ENCODE measurements around the gene TXNRD2. TPM values are rescaled to one million over a fixed set of nuclear protein-coding genes. Genes with fewer than 3 reads are reported as not detected.

The TXNRD2 gene
- total RNA-seq, 4 donors from 2014 or later, result 19.5 to 34.5 (median 25.6) TPM

DNA sequence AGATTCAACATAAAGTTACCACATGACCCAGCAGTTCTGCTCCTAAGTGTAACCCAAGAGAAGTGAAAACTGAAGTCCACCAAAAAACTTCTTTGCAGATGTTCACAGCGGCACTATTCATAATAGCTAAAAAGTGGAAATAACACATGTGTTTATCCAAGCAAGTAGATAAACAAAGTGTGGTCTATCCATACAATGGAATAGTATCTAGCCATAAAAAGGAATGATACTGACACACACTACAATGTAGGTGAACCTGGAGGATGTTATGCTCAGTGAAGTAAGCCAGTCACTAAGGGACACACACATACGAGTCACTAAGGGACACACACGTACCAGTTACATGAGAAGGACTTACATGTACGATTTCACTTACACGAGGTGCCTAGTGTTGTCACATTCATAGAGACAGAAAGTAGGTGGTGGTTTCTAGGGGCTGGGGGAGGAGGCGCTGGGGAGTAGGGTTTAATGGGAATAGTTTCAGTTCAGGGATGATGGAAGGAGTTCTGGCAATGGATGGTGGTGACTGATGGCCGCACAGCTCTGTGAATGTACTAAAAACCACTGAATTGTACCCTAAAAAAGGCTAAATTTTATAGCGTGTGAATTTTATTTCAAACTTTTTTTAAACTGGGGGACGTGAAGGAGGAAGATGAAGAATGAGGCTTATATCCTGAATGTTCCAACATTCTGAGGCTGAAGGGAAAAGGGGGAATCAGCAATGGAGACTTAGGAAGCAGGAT, 27.2 kb downstream of the TXNRD2 start:
- peaks cover 36 to 37% of the 10 kb centered on the region in 2 donors for H3K36me3 ChIP-seq

DNA sequence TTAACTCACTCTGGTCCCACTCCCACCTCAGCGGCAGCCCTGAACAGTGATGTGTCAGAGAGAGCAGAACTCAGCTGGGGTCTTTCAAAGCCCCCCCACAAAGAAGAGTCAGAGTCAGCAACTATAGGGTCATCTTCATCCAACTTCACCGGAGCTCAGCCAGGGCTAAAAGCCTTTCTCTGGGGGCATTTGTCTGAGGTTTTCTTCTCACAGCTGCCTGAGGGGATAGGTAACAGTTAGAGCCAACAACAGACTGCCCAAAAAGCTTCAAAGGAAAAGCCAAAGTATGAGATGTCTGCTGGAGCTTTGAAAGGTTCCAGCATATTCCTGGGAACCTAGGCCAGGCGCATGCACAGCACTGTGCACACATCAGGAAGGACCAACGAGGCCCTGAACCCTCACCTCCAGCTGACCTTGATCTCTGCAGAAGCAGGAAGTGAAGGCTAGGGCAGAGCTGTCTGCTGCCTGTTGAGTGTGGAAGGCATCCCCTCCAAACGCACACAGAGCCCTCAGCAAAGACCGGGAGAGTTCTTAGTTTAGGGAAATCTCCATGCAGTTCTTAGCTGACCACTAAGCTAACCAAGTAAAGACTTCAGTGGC, 28.2 kb downstream of the TXNRD2 start:
- no peak overlapping the region for H3K4me3 ChIP-seq (replicated peaks in 1 of 3)
- WGBS, 2 donors, result 91 to 93% methylated on average over 4 to 6 of the region's 6 CpGs
- no peaks in the 10 kb centered on the region for H3K9me3 ChIP-seq
- intact Hi-C loops (cut with DNase I), result loop anchor here (5.0 kb wide), 1 partner anchor 44 kb away; no protein-coding TSS in a partner anchor
- H3K27me3 ChIP-seq, result no peaks in the 10 kb centered on the region
- no peak for DNase-seq
- no peak overlapping the region for H3K27ac ChIP-seq
- peaks cover 12 to 15% of the 10 kb centered on the region in 2 donors for H3K4me1 ChIP-seq
- H3K36me3 ChIP-seq, result peaks cover 31 to 37% of the 10 kb centered on the region in 2 donors
- TF ChIP-seq POLR2A (IDR thresholded peaks at IDR 0.05) (no peak), CTCF (IDR thresholded peaks at IDR 0.05) (no peak)

More for the DNA sequence above, 27.2 kb downstream of the TXNRD2 start:
- Histone ChIP-seq H3K27me3 (no peaks in the 10 kb centered on the region), H3K4me1 (peaks cover 12 to 15% of the 10 kb centered on the region in 2 donors), H3K9me3 (no peaks in the 10 kb centered on the region), H3K4me3 (replicated peaks in 1 of 3) (no peak overlapping the region), H3K27ac (no peak overlapping the region)
- TF ChIP-seq POLR2A (IDR thresholded peaks at IDR 0.05), result no peak
- no peak for TF ChIP-seq CTCF (IDR thresholded peaks at IDR 0.05)
- no peak for DNase-seq
- WGBS, 2 donors, result 94 to 97% methylated on average over 9 of the region's 9 CpGs
- intact Hi-C loops (cut with DNase I), result loop anchor here (5.0 kb wide), 1 partner anchor 43 kb away; no protein-coding TSS in a partner anchor

DNA sequence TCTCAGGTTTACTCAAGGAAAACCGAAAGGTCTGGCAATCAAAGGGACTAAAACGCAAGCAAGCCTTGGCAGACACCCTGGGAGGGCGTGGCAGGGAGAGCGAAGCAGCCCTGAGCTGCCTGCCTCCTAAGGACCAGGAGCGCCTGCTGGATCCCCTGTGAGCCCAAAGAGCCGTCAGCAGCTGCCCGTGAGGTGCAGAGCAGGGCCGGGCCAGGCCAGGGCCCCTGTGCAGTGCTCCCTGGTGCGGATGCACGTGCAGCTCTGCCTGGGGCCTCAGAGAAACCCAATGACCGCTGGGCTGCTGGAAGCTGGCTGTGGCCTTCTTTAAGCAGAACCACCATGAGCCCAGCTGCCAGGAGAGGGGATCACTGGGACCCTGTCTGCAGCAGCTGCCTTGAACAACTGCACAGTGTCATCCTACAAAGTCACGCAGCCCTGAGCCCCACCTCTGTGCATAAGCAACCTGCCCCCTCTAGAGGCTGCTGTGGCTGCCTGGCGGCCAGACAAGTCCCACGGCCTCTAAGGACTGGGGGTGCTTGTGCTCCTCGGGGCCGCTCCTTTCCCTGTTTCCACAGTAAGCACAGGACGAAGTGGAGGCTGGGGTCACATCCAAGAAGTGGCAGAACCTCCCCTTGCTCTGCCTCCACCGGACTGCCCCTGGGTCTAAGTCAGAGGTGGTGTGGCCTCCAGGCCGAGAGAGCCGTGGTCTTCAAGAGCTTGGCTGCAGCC, 29.2 kb downstream of the TXNRD2 start:
- H3K27me3 ChIP-seq, result no peaks in the 10 kb centered on the region
- 50 to 57% methylated on average over 9 to 12 of the region's 20 CpGs for WGBS, 2 donors
- H3K4me3 ChIP-seq (replicated peaks in 1 of 3), result no peak overlapping the region
- peak overlapping the region in 1 of 3 donors; percentile 61 for H3K27ac ChIP-seq
- no peaks in the 10 kb centered on the region for H3K9me3 ChIP-seq
- DNase-seq, result peak; percentile 95 to 96
- peaks cover 12 to 15% of the 10 kb centered on the region in 2 donors for H3K4me1 ChIP-seq
- TF ChIP-seq CTCF (IDR thresholded peaks at IDR 0.05) (no peak), POLR2A (IDR thresholded peaks at IDR 0.05) (peak in 1 of 2 donors; percentile 25)
- peaks cover 23 to 27% of the 10 kb centered on the region in 2 donors for H3K36me3 ChIP-seq
- intact Hi-C loops (cut with DNase I), result loop anchor here (5.0 kb wide), 1 partner anchor 45 kb away; no protein-coding TSS in a partner anchor

GRCh38 chr22:19911540-19912270, 29.9 kb downstream of the TXNRD2 start:
- no peaks in the 10 kb centered on the region for H3K27me3 ChIP-seq
- DNase-seq, result no peak
- H3K4me3 ChIP-seq (replicated peaks in 1 of 3), result no peak overlapping the region
- 57 to 80% methylated on average over 12 of the region's 12 CpGs for WGBS, 2 donors
- TF ChIP-seq POLR2A (IDR thresholded peaks at IDR 0.05) (no peak), CTCF (IDR thresholded peaks at IDR 0.05) (no peak)
- peaks cover 19 to 21% of the 10 kb centered on the region in 2 donors for H3K36me3 ChIP-seq
- no peaks in the 10 kb centered on the region for H3K9me3 ChIP-seq
- intact Hi-C loops (cut with DNase I), result loop anchor here (2.0 to 5.0 kb wide), 2 partner anchors 46 to 181 kb away; no protein-coding TSS in a partner anchor
- H3K27ac ChIP-seq, result peak overlapping the region; percentile 61 to 84 (median 63)
- peaks cover 12 to 15% of the 10 kb centered on the region in 2 donors for H3K4me1 ChIP-seq

Measured in thyroid gland (tissue), 4 donors.